Erythroblast (primary cell): Measurements from ENCODE around the gene CARD10.

ENCODE experiments used
- GATA1 ChIP-seq: IDR thresholded peaks from 2 replicates; pipeline ENCODE4 v1.6.1; 2011; ENCODE audit warnings: low read depth, mild to moderate bottlenecking, control low read depth, low read length, moderate library complexity
- POLR2A ChIP-seq: IDR thresholded peaks from 2 replicates; pipeline ENCODE4 v1.6.1; 2011; ENCODE audit warnings: mild to moderate bottlenecking, low read length

DNA sequence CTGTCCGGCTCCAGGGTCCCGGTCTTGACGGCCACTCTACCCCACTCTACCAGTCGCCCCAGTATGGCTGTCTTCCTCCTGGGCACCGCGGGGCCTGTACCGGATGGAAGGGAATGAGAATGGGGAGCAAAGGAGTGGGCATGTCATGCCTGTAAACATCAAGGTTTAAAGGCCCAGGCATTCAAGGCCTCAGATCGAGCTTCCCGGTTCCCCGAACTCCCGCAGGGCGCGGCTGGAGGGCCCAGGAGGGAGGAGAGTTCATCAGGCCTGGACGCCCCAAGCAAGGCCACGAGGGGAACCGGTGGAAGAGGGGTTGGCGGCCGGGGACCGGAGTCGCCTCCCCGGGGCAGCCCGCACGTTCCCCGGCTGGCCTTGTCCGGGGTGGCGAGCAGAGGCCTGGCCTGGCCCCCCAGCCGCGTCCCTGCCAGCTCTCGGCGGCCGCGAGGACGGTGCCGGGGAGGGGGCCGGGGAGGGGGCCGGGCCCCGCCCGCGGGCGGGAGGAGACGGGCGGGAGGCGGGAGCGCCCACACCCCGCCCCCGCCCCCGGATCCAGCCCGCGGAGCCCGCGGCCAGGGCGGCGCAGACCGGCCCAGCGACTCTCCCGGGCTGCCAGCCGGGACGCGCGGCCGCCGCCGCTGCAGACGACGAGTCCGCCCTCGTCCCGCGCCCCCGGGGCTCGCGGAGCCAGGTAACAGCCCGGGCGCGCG lies 40.8 kb upstream of the CARD10 start, which contains the start of gene CDC42EP1:
- TF ChIP-seq POLR2A (no peak), GATA1 (no peak)
